ENCODE measurements around the gene IDI1.

- TF ChIP-seq CTCF (IDR thresholded peaks at IDR 0.05) = no peak
- TF ChIP-seq POLR2A (IDR thresholded peaks at IDR 0.05) = no peak
Observed at GRCh38 chr10:1058017-1058416, 9.1 kb upstream of the IDI1 start.

Measured in uterus (tissue), 2 donors.